ENCODE measurements around the gene XG.
"Not testable (repeated sequence)": the region's sequence is repeated elsewhere in the genome, so short reads cannot be mapped to it uniquely, and the experiment has no call there.

The XG gene

GRCh38 chrX:2741386-2741785 lies 10.5 kb upstream of the XG start:
- TF ChIP-seq, protein P1, sequence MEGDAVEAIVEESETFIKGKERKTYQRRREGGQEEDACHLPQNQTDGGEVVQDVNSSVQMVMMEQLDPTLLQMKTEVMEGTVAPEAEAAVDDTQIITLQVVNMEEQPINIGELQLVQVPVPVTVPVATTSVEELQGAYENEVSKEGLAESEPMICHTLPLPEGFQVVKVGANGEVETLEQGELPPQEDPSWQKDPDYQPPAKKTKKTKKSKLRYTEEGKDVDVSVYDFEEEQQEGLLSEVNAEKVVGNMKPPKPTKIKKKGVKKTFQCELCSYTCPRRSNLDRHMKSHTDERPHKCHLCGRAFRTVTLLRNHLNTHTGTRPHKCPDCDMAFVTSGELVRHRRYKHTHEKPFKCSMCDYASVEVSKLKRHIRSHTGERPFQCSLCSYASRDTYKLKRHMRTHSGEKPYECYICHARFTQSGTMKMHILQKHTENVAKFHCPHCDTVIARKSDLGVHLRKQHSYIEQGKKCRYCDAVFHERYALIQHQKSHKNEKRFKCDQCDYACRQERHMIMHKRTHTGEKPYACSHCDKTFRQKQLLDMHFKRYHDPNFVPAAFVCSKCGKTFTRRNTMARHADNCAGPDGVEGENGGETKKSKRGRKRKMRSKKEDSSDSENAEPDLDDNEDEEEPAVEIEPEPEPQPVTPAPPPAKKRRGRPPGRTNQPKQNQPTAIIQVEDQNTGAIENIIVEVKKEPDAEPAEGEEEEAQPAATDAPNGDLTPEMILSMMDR (IDR thresholded peaks at IDR 0.05) = no peak
- no peaks in the 10 kb centered on the region for H3K27me3 ChIP-seq (ENCODE audit: control insufficient read depth, insufficient read depth, low read length)
- H3K27ac ChIP-seq = no peak overlapping the region
- H3K4me1 ChIP-seq = no peaks in the 10 kb centered on the region
- H3K9me3 ChIP-seq (ENCODE audit: control insufficient read depth, low read length) = no peaks in the 10 kb centered on the region
- H2AFZ ChIP-seq = no peak overlapping the region
- no peaks in the 10 kb centered on the region for H3K36me3 ChIP-seq (ENCODE audit: control insufficient read depth, insufficient read depth, low read length)
- H3K9ac ChIP-seq = no peak overlapping the region
- no peak overlapping the region for H3K4me3 ChIP-seq (ENCODE audit: low read depth, low read length)
- H3K4me2 ChIP-seq (ENCODE audit: low read length) = no peak overlapping the region
- no peaks in the 10 kb centered on the region for H3K79me2 ChIP-seq

GRCh38 chrX:2746250-2746649 lies 5.6 kb upstream of the XG start:
- H3K9me3 ChIP-seq (ENCODE audit: control insufficient read depth, low read length); H3K36me3 ChIP-seq (ENCODE audit: control insufficient read depth, insufficient read depth, low read length); H3K9ac ChIP-seq; H3K4me2 ChIP-seq (ENCODE audit: low read length); H3K4me1 ChIP-seq; H3K4me3 ChIP-seq (ENCODE audit: low read depth, low read length); H3K27me3 ChIP-seq (ENCODE audit: control insufficient read depth, insufficient read depth, low read length); H3K79me2 ChIP-seq; H3K27ac ChIP-seq; H2AFZ ChIP-seq: not testable (repeated sequence)

GRCh38 chrX:2748171-2748814 lies 3.5 kb upstream of the XG start:
- Histone ChIP-seq H3K4me2 (ENCODE audit: low read length) (no peak overlapping the region), H3K9ac (no peak overlapping the region), H3K36me3 (ENCODE audit: control insufficient read depth, insufficient read depth, low read length) (no peaks in the 10 kb centered on the region), H3K4me1 (no peaks in the 10 kb centered on the region), H3K4me3 (ENCODE audit: low read depth, low read length) (no peak overlapping the region), H3K27me3 (ENCODE audit: control insufficient read depth, insufficient read depth, low read length) (no peaks in the 10 kb centered on the region), H2AFZ (no peak overlapping the region), H3K9me3 (ENCODE audit: control insufficient read depth, low read length) (no peaks in the 10 kb centered on the region), H3K27ac (no peak overlapping the region), H3K79me2 (no peaks in the 10 kb centered on the region)
- TF ChIP-seq, protein P1 (IDR thresholded peaks at IDR 0.05) = no peak

DNA sequence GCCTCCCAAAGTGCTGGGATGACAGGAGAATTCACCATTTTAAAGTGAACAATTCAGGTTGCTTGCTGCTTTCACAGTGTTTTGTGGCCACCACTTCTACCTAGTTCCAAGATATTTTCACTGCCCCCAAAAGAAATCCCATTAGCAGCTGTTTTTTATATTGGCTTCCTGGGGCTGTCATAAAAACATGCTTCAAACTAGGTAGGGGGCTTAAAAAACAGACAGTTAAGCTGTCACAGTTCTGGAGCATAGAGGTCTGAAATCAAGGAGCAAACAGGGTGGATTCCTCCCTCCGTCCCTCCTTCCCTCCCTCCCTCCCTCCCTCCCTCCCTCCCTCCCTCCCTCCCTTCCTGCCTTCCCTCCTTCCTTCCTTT lies 3.0 kb upstream of the XG start:
- H3K4me3 ChIP-seq (ENCODE audit: low read depth, low read length) = no peak overlapping the region
- H2AFZ ChIP-seq = no peak overlapping the region
- no peaks in the 10 kb centered on the region for H3K4me1 ChIP-seq
- no peak overlapping the region for H3K27ac ChIP-seq
- no peaks in the 10 kb centered on the region for H3K9me3 ChIP-seq (ENCODE audit: control insufficient read depth, low read length)
- no peak overlapping the region for H3K4me2 ChIP-seq (ENCODE audit: low read length)
- TF ChIP-seq, protein P1 (IDR thresholded peaks at IDR 0.05) = no peak
- H3K9ac ChIP-seq = no peak overlapping the region
- no peaks in the 10 kb centered on the region for H3K27me3 ChIP-seq (ENCODE audit: control insufficient read depth, insufficient read depth, low read length)
- no peaks in the 10 kb centered on the region for H3K79me2 ChIP-seq
- no peaks in the 10 kb centered on the region for H3K36me3 ChIP-seq (ENCODE audit: control insufficient read depth, insufficient read depth, low read length)

DNA sequence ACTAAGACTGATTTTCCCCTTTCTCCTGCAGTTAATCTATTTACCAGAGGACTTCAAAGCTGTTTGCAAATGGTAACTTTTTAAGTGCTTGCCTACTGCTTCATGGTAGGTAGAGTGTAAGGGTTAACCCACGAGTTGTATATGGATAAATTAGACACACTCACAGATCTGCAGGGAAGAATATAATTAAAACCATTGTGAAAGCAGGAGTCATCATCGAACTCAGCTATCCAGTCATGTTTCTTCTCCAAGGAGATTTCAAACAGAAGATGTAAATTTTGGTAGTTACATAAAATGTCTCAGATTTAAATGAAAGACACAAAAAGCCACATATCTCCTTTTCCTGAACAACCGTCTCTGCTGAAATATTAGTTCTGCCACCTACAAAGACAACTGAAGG lies 549 bp upstream of the XG start:
- Histone ChIP-seq H3K79me2 (no peaks in the 10 kb centered on the region), H3K4me3 (ENCODE audit: low read depth, low read length) (no peak overlapping the region), H3K9ac (no peak overlapping the region), H3K36me3 (ENCODE audit: control insufficient read depth, insufficient read depth, low read length) (no peaks in the 10 kb centered on the region), H2AFZ (no peak overlapping the region), H3K4me2 (ENCODE audit: low read length) (no peak overlapping the region), H3K9me3 (ENCODE audit: control insufficient read depth, low read length) (no peaks in the 10 kb centered on the region), H3K27ac (no peak overlapping the region), H3K27me3 (ENCODE audit: control insufficient read depth, insufficient read depth, low read length) (no peaks in the 10 kb centered on the region), H3K4me1 (no peaks in the 10 kb centered on the region)
- TF ChIP-seq, protein P1 (IDR thresholded peaks at IDR 0.05) = no peak

DNA sequence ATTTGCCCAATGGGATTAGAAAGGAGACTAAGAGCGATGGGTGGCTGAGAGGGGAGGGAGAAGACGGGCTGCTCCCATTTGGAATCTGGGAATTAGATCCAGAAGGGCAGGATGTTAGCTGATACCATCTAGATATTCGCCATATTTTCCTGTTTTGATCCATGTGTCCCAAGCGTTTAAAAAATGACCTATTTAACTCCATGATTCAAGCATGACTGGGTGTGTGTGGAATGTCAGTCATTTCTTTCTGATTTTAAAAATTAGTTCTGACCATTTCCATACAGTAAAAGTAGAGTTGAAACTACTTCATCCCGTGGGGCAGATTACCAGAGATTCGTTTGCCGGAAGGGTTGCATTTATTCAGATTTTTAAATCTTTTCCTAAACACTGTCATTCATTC lies 601 bp downstream of the XG start:
- not testable (repeated sequence) for H3K4me3 ChIP-seq (ENCODE audit: low read depth, low read length); H3K9ac ChIP-seq; H3K27ac ChIP-seq

DNA sequence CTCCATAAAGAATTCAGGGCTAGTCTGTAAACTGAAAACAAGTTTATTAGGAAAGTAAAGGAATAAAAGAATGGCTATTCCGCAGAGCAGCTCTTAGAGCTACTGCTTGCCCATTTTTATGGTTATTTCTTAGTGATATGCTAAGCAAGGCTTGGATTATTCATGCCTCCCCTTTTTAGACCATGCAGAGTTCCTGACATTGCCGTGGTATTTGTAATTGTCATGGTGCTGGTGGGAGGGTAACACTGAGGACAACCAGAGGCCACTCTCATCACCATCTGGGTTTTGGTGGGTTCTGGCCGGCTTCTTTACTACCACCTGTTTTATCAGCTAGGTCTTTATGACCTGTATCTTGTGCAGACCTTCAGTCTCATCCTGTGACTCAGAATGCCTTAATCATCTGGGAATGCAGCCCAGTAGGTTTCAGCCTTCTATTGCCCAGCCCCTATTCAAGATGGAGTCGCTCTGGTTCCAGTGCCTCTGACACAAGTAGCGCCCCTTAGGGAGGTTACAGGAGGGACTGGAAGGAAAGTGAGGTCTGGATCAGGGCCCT lies 3.4 kb downstream of the XG start:
- H3K36me3 ChIP-seq (ENCODE audit: control insufficient read depth, insufficient read depth, low read length); H3K9ac ChIP-seq; H3K27ac ChIP-seq; H3K4me3 ChIP-seq (ENCODE audit: low read depth, low read length); H3K79me2 ChIP-seq; H3K27me3 ChIP-seq (ENCODE audit: control insufficient read depth, insufficient read depth, low read length); H3K4me2 ChIP-seq (ENCODE audit: low read length); H2AFZ ChIP-seq; H3K9me3 ChIP-seq (ENCODE audit: control insufficient read depth, low read length); H3K4me1 ChIP-seq: not testable (repeated sequence)

More for the DNA sequence above, 601 bp downstream of the XG start:
- not testable (repeated sequence) for H3K4me2 ChIP-seq (ENCODE audit: low read length); H3K27me3 ChIP-seq (ENCODE audit: control insufficient read depth, insufficient read depth, low read length); H3K9me3 ChIP-seq (ENCODE audit: control insufficient read depth, low read length); H3K4me1 ChIP-seq; H3K79me2 ChIP-seq; H3K36me3 ChIP-seq (ENCODE audit: control insufficient read depth, insufficient read depth, low read length); H2AFZ ChIP-seq

Measured in parathyroid adenoma (tissue), 2 donors.